ENCODE results near the gene GRM8.

DNA sequence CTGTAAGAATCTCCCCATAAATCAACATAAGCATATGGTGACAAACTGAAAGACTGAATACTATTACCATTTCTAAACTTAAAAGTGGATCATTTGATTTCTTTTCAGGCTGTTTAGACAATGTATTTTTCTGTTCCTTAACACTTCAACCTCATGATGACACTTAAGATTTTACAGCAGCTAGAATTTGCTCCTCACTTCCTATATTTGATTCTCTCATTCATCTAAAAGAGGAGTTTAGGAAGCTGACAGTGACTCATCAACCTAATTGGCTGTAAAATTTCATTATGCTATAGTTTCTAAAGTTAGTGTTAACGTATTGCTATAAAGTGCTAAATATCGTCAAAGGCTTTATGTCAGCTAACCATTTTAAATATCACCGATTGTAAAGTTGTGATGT is 478.7 kb downstream of the GRM8 start:
- TF ChIP-seq, protein P1, sequence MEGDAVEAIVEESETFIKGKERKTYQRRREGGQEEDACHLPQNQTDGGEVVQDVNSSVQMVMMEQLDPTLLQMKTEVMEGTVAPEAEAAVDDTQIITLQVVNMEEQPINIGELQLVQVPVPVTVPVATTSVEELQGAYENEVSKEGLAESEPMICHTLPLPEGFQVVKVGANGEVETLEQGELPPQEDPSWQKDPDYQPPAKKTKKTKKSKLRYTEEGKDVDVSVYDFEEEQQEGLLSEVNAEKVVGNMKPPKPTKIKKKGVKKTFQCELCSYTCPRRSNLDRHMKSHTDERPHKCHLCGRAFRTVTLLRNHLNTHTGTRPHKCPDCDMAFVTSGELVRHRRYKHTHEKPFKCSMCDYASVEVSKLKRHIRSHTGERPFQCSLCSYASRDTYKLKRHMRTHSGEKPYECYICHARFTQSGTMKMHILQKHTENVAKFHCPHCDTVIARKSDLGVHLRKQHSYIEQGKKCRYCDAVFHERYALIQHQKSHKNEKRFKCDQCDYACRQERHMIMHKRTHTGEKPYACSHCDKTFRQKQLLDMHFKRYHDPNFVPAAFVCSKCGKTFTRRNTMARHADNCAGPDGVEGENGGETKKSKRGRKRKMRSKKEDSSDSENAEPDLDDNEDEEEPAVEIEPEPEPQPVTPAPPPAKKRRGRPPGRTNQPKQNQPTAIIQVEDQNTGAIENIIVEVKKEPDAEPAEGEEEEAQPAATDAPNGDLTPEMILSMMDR (IDR thresholded peaks at IDR 0.05; ENCODE audit: borderline replicate concordance, extremely low read depth, low read length, poor library complexity, severe bottlenecking): no peak
- no peak for TF ChIP-seq EZH2 (IDR thresholded peaks at IDR 0.05; ENCODE audit: borderline replicate concordance, low read depth, low read length, severe bottlenecking)

Data from DND-41 (cell line).